ENCODE measurements around the gene SLPI. TPM values are rescaled to one million over a fixed set of nuclear protein-coding genes. Genes with fewer than 3 reads are reported as not detected.

SLPI gene
- total and polyA plus RNA-seq, 2 donors (not counting 3 experiments of a cell fraction or from before 2014, with no cell fraction given), result not detected

- no peaks in the 10 kb centered on the region for H3K36me3 ChIP-seq (ENCODE audit: control insufficient read depth in 2 of 2, extremely low read depth in 1 of 2, insufficient read depth in 2 of 2, low read length in 2 of 2)
- no peak overlapping the region for H3K27ac ChIP-seq (ENCODE audit: insufficient read depth, low read depth, low read length)
- no peaks in the 10 kb centered on the region for H3K9me3 ChIP-seq (replicated peaks; ENCODE audit: control insufficient read depth, insufficient read depth, low read length)
- no peak overlapping the region for H2AFZ ChIP-seq (ENCODE audit: low read depth, low read length)
- no peaks in the 10 kb centered on the region for H3K79me2 ChIP-seq (ENCODE audit: control insufficient read depth, insufficient read depth, low read length)
- H3K4me2 ChIP-seq (ENCODE audit: insufficient read depth, low read length), result no peak overlapping the region
- no peak overlapping the region for H3K9ac ChIP-seq (replicated peaks; ENCODE audit: extremely low read depth, insufficient read depth, low read length)
- ChIA-PET CTCF (interaction anchor here (2.6 kb wide), 1 partner anchor 12 kb away, joined by 13 read pairs; no protein-coding TSS in a partner anchor), POLR2A (no interaction called here)
- FAIRE-seq, result no peak
- H4K20me1 ChIP-seq (replicated peaks; ENCODE audit: control insufficient read depth, extremely low read depth, insufficient read depth, low read length), result no peaks in the 10 kb centered on the region
- no peak overlapping the region for H3K4me3 ChIP-seq (replicated peaks in 1 of 3; ENCODE audit: insufficient read depth in 1 of 3, low read depth in 1 of 3, low read length in 3 of 3)
- intact Hi-C loops (cut with micrococcal nuclease) (loop anchor here (10.0 kb wide), 1 partner anchor 415 kb away; the partner anchor contains the start of gene YWHAB), dilution Hi-C loops (cut with MboI; ENCODE audit: extremely low pct_ligation_motif_present, low sequenced_read_pairs) (no loop called here)
- H3K4me1 ChIP-seq (ENCODE audit: control insufficient read depth, extremely low read depth, insufficient read depth, low read length), result no peaks in the 10 kb centered on the region
- BruUV-seq (replicated peaks), result no TSS peak
- no peak for TF ChIP-seq CTCF (IDR thresholded peaks at IDR 0.05; ENCODE audit: extremely low read depth in 1 of 2, insufficient read depth in 1 of 2, low read depth in 1 of 2, low read length in 2 of 2)
- no peak for TF ChIP-seq MAX (IDR thresholded peaks at IDR 0.05; ENCODE audit: insufficient read depth, insufficient read length)
- TF ChIP-seq JUN (IDR thresholded peaks at IDR 0.05; ENCODE audit: borderline replicate concordance, insufficient read depth, insufficient read length, low read depth), result no peak
- no peak for TF ChIP-seq MYC (IDR thresholded peaks at IDR 0.05; ENCODE audit: low read depth, low read length)
- no peak for TF ChIP-seq GATA2 (IDR thresholded peaks at IDR 0.05; ENCODE audit: insufficient read depth, insufficient read length, low read depth, low read length)
- no peak for TF ChIP-seq FOS (IDR thresholded peaks at IDR 0.05; ENCODE audit: borderline replicate concordance, insufficient read depth, low read length)
- no peak for TF ChIP-seq EZH2 (IDR thresholded peaks at IDR 0.05; ENCODE audit: borderline replicate concordance, low read depth, low read length, severe bottlenecking)
- TF ChIP-seq POLR2AphosphoS5 (IDR thresholded peaks at IDR 0.05; ENCODE audit: insufficient read depth, low read depth, low read length), result no peak
- no peak for TF ChIP-seq POLR2A (IDR thresholded peaks at IDR 0.05; ENCODE audit: low read depth, low read length)
- H3K27me3 ChIP-seq (ENCODE audit: control insufficient read depth in 2 of 2, insufficient read depth in 2 of 2, low read length in 2 of 2), result peaks cover 3 to 10% of the 10 kb centered on the region in 2 experiments
- no peak for DNase-seq (ENCODE audit: low read depth, low spot score)
- H3K9me1 ChIP-seq (replicated peaks; ENCODE audit: control insufficient read depth, extremely low read depth, insufficient read depth, low read length), result no peaks in the 10 kb centered on the region
These were observed 45.4 kb upstream of the SLPI start for GRCh38 chr20:45299786-45300185.

Data from endothelial cell of umbilical vein (primary cell).